Measurements from ENCODE around the gene TRERF1. TPM values are rescaled to one million over a fixed set of nuclear protein-coding genes. Genes with fewer than 3 reads are reported as not detected.

Gene TRERF1
- polyA plus RNA-seq, 1 of the 3 experiments (the other 2 are of a cell fraction): 3.6 TPM

DNA sequence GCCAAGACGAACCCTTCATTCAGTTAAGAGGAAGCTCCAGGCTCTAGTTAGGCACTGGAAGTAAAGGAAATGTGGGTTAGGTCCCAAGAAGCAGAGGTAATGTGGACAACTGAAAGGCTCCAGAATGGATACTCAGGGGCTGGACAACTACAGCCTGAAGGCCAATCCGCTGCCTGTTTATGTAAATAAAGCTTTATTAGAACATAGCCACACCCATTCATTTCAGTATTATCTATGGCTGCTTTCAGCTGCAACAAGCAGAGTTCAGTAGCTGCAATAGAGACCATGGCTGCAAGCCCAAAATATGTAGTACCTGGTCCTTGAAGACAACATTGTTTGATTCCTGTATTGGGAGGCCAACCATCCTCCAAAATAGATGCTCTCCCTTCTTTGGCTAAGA lies 133.2 kb downstream of the TRERF1 start:
- H3K79me2 ChIP-seq (ENCODE audit: insufficient read depth): peaks cover 9% of the 10 kb centered on the region
- H3K4me1 ChIP-seq (ENCODE audit: control insufficient read depth in 1 of 2, insufficient read depth in 2 of 2, low read depth in 1 of 2, low read length in 1 of 2): peaks cover 0 to 22% of the 10 kb centered on the region in 2 experiments; a peak in 3 of 4 replicates
- no peak overlapping the region for H3K27ac ChIP-seq (ENCODE audit: low read depth in 2 of 2, low read length in 1 of 2)
- H3K9me3 ChIP-seq: peaks cover 6% of the 10 kb centered on the region
- CTCF ChIA-PET: interaction anchor here (0.6 to 1.4 kb wide), 2 partner anchors 12 to 483 kb away, joined by 3 to 4 read pairs; no protein-coding TSS in a partner anchor
- POLR2A ChIA-PET: no interaction called here
- H3K27me3 ChIP-seq (ENCODE audit: insufficient read depth): no peaks in the 10 kb centered on the region
- peaks cover 18% of the 10 kb centered on the region for H3F3A ChIP-seq (replicated peaks; ENCODE audit: insufficient read depth)
- H2AFZ ChIP-seq (ENCODE audit: low read depth): no peak overlapping the region
- no peaks in the 10 kb centered on the region for H4K20me1 ChIP-seq (ENCODE audit: insufficient read depth)
- H3K4me2 ChIP-seq: no peak overlapping the region
- no peak for TF ChIP-seq RFX5 (IDR thresholded peaks at IDR 0.05; ENCODE audit: low read length)
- TF ChIP-seq FOXJ3 (CRISPR knock-in tag; IDR thresholded peaks at IDR 0.05): no peak
- no peak for TF ChIP-seq EP300 (IDR thresholded peaks at IDR 0.05; ENCODE audit: borderline replicate concordance in 1 of 2, low read depth in 1 of 2, low read length in 1 of 2)
- TF ChIP-seq, protein P1, sequence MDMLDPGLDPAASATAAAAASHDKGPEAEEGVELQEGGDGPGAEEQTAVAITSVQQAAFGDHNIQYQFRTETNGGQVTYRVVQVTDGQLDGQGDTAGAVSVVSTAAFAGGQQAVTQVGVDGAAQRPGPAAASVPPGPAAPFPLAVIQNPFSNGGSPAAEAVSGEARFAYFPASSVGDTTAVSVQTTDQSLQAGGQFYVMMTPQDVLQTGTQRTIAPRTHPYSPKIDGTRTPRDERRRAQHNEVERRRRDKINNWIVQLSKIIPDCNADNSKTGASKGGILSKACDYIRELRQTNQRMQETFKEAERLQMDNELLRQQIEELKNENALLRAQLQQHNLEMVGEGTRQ (IDR thresholded peaks at IDR 0.05; ENCODE audit: borderline replicate concordance, low read depth, low read length): no peak
- no peak for TF ChIP-seq SIN3A (IDR thresholded peaks at IDR 0.05; ENCODE audit: borderline replicate concordance, low read depth, low read length)
- 94% methylated on average over 2 of the region's 2 CpGs for WGBS (ENCODE audit: low lambda C conversion rate)
- no peak overlapping the region for H3K4me3 ChIP-seq (ENCODE audit: low read depth in 2 of 2, low read length in 1 of 2)
- no peak for DNase-seq
- H3K36me3 ChIP-seq (replicated peaks in 1 of 2; ENCODE audit: control insufficient read depth in 1 of 2, insufficient read depth in 2 of 2, low read length in 1 of 2): peaks cover 0 to 9% of the 10 kb centered on the region in 2 experiments
- no peaks in the 10 kb centered on the region for H3K9me2 ChIP-seq
- H3K9ac ChIP-seq: no peak overlapping the region

DNA sequence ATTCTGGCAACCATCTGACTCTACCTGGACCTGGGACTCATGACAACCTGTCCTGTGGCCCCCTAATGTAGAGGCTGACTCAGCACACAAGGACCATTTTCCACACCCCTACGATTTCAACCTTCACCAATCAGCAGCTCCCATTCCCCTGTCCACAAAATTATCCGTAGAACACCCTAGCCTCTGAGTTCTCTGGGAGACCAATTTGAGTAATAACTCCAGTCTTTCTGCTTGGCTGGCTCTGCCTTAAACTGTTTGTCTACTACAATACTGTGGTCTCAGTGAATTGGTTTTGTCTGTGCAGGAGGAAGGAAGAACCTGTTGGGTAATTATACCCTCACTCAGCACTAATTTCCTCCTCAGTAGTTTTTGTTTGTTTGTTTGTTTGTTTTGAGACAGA lies 134.7 kb downstream of the TRERF1 start:
- Histone ChIP-seq H4K20me1 (ENCODE audit: insufficient read depth) (no peaks in the 10 kb centered on the region), H3K4me1 (ENCODE audit: control insufficient read depth in 1 of 2, insufficient read depth in 2 of 2, low read depth in 1 of 2, low read length in 1 of 2) (peaks cover 0 to 26% of the 10 kb centered on the region in 2 experiments; a peak in 3 of 4 replicates), H3K9me2 (no peaks in the 10 kb centered on the region), H3K9me3 (peaks cover 6% of the 10 kb centered on the region), H3K27ac (ENCODE audit: low read depth in 2 of 2, low read length in 1 of 2) (peak overlapping the region in 1 of 2 experiments; percentile 97; a peak in 2 of 4 replicates), H3K27me3 (ENCODE audit: insufficient read depth) (no peaks in the 10 kb centered on the region), H3F3A (replicated peaks; ENCODE audit: insufficient read depth) (peaks cover 17% of the 10 kb centered on the region), H3K9ac (no peak overlapping the region), H3K79me2 (ENCODE audit: insufficient read depth) (peaks cover 9% of the 10 kb centered on the region), H3K36me3 (replicated peaks in 1 of 2; ENCODE audit: control insufficient read depth in 1 of 2, insufficient read depth in 2 of 2, low read length in 1 of 2) (peaks cover 0 to 12% of the 10 kb centered on the region in 2 experiments), H3K4me2 (peak overlapping the region; percentile 65; the same call in 1 of the 2 replicates), H2AFZ (ENCODE audit: low read depth) (no peak overlapping the region), H3K4me3 (ENCODE audit: low read depth in 2 of 2, low read length in 1 of 2) (no peak overlapping the region)
- no peak for DNase-seq
- WGBS (ENCODE audit: low lambda C conversion rate): 81% methylated on average over 2 of the region's 2 CpGs
- ChIA-PET CTCF (no interaction called here), POLR2A (no interaction called here)
- TF ChIP-seq, protein P1 (IDR thresholded peaks at IDR 0.05; ENCODE audit: borderline replicate concordance, low read depth, low read length): no peak
- TF ChIP-seq YY1 (IDR thresholded peaks at IDR 0.05; ENCODE audit: low read depth) (no peak), RFX5 (IDR thresholded peaks at IDR 0.05; ENCODE audit: low read length) (no peak), NRF1 (IDR thresholded peaks at IDR 0.05; ENCODE audit: low read depth, low read length) (no peak), TCF12 (IDR thresholded peaks at IDR 0.05) (no peak), TEAD4 (IDR thresholded peaks at IDR 0.05; ENCODE audit: borderline replicate concordance, insufficient read depth) (no peak), FOXJ3 (CRISPR knock-in tag; IDR thresholded peaks at IDR 0.05) (no peak), SMC3 (IDR thresholded peaks at IDR 0.05; ENCODE audit: low read depth, low read length) (no peak), RXRA (IDR thresholded peaks at IDR 0.05; ENCODE audit: borderline replicate concordance, low read depth) (no peak), JUND (IDR thresholded peaks at IDR 0.05) (no peak), ELF1 (IDR thresholded peaks at IDR 0.05) (no peak)
- TF ChIP-seq, protein P2, sequence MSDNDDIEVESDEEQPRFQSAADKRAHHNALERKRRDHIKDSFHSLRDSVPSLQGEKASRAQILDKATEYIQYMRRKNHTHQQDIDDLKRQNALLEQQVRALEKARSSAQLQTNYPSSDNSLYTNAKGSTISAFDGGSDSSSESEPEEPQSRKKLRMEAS (IDR thresholded peaks at IDR 0.05; ENCODE audit: low read depth): no peak
- TF ChIP-seq, protein P3, sequence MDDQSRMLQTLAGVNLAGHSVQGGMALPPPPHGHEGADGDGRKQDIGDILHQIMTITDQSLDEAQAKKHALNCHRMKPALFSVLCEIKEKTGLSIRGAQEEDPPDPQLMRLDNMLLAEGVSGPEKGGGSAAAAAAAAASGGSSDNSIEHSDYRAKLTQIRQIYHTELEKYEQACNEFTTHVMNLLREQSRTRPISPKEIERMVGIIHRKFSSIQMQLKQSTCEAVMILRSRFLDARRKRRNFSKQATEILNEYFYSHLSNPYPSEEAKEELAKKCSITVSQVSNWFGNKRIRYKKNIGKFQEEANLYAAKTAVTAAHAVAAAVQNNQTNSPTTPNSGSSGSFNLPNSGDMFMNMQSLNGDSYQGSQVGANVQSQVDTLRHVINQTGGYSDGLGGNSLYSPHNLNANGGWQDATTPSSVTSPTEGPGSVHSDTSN (IDR thresholded peaks at IDR 0.05): no peak; the same call in 1 of the 2 replicates
- TF ChIP-seq, protein P4, sequence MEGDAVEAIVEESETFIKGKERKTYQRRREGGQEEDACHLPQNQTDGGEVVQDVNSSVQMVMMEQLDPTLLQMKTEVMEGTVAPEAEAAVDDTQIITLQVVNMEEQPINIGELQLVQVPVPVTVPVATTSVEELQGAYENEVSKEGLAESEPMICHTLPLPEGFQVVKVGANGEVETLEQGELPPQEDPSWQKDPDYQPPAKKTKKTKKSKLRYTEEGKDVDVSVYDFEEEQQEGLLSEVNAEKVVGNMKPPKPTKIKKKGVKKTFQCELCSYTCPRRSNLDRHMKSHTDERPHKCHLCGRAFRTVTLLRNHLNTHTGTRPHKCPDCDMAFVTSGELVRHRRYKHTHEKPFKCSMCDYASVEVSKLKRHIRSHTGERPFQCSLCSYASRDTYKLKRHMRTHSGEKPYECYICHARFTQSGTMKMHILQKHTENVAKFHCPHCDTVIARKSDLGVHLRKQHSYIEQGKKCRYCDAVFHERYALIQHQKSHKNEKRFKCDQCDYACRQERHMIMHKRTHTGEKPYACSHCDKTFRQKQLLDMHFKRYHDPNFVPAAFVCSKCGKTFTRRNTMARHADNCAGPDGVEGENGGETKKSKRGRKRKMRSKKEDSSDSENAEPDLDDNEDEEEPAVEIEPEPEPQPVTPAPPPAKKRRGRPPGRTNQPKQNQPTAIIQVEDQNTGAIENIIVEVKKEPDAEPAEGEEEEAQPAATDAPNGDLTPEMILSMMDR (IDR thresholded peaks at IDR 0.05): no peak
- TF ChIP-seq, protein P5, sequence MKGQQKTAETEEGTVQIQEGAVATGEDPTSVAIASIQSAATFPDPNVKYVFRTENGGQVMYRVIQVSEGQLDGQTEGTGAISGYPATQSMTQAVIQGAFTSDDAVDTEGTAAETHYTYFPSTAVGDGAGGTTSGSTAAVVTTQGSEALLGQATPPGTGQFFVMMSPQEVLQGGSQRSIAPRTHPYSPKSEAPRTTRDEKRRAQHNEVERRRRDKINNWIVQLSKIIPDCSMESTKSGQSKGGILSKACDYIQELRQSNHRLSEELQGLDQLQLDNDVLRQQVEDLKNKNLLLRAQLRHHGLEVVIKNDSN (IDR thresholded peaks at IDR 0.05; ENCODE audit: borderline replicate concordance, low read depth): no peak

Measured in SK-N-SH (cell line).